Fibroblast of peridontal ligament (primary cell): ENCODE measurements around the gene SLC23A3.

ENCODE experiments used
- DNase-seq: peaks from one replicate; pipeline ENCODE4 v3.0.0-alpha.2; 2010; ENCODE audit errors: extremely low read depth

The SLC23A3 gene

DNA sequence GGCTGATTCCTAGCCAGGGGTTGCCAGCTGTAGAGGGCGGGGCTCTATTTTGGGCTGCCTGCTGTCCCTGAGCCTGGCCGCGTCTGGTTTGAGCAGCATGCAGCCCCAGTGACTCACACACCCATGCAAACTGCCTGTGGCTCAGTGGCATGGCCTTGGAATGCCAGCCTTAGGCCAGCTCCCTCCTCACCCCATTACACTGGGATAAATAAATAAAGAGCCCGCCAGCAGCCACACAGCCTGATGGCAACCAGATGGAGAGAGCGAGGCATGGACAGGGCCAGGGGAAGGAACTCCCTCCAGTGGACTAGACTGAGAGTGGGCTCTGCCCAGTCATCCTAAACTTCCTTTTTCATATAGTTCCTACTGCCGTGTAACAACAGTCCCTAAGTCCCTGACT, 27.5 kb downstream of the SLC23A3 start:
- peak; percentile 96 for DNase-seq

DNA sequence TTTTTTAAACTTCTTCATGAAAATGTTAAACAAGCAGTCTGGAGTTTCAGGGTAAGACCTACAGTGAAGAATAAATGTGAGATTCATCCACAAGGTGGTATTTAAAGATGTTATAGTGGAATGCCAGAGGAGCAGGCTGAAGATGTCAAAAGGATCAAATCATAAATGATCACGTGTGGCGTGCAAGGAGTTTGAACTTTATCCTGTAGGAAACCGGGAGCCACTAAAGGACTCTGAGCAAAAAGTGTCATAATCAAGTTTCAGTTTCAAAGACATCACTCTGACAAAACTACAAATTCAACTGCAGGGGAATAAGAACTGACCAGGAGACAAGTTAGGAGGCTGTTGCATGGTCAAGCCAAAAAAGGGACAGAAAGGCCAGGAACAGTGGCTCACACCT, 29.1 kb downstream of the SLC23A3 start:
- DNase-seq: no peak

DNA sequence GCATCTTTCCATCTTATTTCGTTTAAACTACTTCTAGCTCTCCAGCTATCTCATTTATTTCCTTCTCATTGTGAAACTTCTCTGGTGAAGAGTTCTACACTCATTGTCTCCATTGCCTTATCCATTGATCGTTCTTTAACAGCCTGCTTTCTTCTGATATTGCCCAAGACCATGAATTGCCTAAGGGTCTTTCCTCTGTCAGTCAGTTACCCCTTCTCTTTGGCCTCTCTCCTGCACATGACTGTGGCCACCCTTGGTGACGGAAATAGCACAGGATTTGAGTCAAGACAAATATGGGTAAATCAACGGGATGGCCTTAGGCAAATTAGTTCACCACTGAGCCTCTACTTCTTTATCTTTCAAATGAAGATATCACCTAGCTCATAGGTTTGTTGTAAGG, 35.9 kb downstream of the SLC23A3 start:
- DNase-seq: no peak

DNA sequence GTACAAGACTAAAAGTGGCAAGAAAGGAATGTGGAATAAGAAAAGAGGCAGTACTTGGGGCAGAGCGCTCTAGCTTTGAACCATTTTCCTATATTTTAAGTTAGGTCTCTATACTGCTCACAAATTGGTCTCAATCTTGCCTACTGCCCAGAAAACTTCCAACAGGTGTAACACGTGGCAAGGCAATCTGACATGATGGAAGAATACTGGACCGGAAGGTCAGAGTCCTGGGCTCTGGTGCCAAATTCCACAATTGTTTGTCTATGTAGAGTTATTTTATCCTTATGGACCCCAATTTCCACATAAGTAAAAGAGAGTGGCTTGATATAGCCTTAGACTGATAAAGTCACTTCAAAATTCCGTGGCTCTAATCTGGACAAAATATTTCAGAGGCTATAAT, 38.1 kb downstream of the SLC23A3 start:
- no peak for DNase-seq

DNA sequence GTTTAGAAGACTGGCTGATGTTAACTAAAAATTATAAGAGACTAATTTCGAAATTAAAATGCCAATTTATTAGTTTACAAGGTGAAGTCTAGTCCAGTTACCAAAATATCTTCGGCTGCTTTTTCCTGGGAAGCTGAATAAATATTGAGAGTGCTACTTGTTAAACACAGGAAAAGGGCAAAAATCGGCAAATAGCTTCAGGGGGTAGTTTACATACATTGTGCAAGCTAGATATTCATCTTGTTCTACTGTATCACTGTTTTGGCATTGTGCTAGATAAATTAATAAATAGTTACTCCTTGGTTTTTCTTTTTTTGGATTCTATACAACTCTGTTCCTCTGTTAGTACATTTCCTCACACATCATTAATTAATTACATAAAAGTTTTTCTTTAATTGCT, 38.5 kb downstream of the SLC23A3 start:
- no peak for DNase-seq

DNA sequence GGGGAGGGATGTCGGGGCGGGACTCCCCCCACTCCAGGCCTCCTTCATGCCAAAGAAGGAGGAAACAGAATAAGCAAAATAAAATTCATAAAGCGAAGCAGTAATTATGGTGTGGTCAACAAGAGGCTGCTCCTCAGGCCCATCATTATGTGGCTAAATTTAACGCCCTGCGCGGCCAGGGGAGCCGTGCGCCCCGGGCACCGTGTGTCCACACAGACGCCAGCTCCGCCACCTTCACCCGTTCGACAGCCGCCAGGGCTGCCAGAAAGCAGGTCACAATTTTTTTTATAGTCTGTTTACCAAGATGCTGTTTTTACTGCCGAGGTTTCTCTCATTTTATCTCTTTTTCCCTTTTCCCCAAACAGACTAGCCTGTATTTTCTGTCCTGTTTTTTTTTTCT, 40.2 kb downstream of the SLC23A3 start:
- no peak for DNase-seq

DNA sequence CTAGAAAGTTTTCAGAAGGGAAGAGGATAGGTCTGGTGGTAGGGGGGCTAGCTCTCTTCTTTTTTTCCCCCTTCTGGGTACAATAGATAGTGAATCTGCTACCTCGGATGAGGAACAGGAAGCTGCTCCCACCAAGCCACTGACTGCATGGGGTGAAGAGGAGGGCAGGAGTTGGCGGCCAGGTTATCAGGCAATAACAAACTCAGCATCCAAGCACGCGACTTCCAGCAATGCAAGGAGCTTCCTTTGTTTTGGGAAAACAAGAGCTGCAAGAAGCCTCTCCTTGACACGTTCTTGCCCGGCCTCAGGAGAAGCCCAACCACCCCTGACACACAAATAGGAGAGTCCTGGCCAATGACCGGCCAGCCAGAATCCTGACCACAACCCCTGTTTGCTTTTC, 41.4 kb downstream of the SLC23A3 start:
- no peak for DNase-seq

DNA sequence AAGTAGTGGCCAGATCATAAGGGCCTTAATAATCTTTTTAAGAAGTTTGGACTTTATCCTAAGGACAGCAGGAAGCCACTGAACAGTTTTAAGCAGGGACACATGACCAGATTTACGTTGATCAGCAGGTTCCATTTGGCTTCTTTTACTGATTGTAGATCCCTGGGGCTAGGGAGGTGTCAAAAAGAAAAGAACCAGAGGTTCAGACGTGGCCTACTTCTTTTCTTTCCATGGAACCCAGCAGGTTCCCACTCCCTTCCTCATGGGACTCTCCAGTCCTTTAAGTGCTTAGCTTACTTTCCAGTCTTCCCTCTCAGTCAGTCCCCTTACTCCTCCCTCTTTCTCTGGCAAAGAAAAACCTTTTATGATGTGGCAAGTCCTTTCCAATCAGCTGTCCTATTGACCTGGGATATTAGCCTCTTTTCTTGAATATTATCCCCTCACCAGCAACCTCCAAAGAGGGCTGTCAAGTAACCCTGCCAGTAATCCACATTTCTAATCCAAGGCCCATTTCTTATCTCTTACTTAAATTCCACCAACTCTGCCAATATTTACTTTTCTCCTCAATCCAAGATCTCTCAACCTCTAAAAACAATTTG, 42.7 kb downstream of the SLC23A3 start:
- DNase-seq: no peak

DNA sequence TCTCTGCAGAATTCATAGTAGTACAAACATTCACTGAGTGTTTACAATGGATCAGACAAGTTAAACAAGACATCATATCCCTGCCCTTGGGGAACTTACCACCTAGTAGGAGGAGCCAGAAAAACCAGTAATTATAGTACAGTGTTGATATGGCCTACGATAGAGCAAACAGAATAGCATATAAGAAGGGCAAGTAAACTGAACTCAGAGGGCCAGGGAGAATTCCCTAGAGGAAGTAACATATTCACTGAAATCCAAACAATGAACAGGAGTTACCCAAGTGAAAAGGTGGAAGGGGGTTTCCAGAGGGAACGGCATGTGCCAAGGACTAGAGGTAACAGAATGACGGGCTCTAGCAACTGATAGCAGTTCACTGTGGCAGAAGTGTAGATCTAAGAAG, 43.3 kb downstream of the SLC23A3 start:
- DNase-seq: peak; percentile 4

DNA sequence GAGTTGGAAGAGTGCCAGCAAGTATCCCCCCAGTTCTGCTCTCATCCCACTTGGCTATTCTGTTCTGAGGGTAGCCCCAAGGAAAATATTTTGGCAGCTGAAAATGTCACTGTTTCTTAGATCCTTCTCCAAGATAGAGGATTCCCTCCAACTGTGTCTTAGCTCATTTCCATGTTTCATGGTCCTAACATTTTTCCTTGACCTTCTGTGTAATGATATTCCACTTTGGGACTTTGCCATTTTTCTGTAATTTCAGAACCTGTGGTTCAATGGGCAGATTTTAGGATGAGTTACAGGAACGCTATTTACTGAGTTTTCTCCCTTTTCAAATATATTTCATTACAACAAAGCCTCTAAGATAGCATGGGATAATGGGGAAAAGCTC, 44.0 kb downstream of the SLC23A3 start:
- peak; percentile 69 for DNase-seq

DNA sequence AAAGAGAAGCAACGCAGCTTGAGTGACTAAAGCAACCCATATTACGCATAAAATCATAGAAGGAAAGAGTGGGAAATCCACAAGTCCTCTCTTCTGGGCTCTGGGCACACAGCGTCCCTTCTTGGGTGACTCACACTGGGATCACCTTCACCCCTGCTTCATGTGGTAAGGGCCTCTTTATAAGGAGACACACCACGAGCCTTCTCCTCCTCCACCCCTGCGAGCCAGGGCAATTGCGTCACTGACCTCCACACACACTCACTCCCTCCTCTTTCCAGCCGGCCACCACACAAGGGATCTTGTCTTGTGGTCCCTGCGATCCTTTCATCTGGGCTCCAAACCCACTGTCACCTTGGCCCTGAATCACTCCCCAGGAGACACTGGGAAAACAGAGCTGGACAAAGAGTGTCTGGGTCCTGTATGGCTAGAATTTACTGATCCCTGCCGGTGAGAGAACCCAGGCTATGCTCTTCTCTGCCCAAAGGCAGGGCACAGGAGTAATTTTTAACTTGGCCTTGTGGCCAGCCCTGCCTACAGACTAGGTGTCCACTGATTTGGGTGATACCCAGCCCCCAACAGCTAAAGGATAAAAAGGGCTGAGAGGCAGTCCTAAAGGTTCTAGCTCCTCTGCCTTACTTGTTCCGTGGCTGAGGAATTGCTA, 44.5 kb downstream of the SLC23A3 start:
- peak; percentile 73 for DNase-seq

DNA sequence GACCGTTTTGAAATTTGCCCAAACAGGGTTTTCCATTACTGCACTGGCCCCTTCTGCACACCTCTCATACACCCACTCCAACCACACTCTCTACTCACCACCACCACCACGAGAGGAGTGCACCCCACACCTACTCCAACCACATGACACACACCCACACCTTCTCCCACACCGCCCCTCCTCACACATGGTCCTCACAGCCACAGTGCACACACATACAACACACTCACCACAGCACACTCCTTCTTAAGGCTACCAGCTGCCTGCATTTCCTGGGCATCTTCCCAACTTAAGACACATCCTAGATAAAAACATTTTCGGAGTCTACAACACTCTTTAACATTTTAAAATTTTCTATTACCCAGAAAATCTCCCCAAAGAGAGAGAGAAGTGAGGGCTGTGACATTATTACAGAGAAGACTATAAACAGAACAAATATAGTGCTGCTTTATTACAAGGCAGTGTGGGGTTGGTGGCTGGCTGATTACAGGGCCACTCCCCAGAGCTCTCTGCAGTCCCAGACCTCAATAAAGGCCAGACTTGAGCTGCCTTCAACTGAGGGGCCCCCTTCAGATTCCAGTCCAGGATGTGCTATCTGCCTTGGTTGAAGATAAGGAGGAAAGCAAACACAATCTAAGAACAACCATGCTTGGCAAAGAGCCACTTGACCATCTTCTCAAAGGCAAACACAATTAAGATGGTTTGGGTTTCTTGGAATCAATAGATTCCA, 45.3 kb downstream of the SLC23A3 start:
- DNase-seq: peak; percentile 48

DNA sequence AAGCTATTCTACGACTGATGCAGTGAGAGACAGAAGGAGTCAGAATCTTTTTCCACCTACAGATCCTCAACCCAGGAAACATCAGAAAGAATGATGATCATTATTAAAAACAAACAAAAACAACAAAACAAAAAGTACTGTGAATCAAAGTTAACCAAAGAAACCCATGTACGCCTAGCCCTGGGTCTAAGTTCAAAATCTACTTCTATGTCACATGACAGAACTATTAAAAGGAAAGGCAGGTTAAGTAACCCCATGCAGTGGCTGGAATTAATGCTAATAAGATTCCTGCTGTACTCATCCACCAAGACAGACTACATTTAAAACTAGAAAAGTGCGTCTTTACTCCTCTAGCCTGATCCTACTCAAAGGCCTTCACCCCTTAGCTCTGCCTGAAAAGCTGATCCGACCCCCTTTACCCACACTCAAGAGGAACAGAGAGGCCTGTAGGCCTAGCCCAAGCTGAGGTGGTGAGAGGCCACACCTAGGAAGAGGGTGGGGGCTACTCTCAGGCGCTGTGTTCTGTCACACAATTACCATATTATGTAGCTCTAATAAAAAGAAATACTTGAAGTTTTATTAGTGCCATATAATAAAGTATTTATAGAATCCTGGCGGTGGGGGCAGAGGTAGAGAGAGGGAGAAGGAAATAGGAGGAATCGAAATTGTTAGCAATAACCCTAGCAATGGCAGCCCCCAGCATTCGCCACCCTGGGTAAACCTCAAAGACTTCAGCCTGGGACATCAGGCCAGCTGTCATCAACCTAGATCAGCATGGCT, 46.3 kb downstream of the SLC23A3 start:
- DNase-seq: no peak

DNA sequence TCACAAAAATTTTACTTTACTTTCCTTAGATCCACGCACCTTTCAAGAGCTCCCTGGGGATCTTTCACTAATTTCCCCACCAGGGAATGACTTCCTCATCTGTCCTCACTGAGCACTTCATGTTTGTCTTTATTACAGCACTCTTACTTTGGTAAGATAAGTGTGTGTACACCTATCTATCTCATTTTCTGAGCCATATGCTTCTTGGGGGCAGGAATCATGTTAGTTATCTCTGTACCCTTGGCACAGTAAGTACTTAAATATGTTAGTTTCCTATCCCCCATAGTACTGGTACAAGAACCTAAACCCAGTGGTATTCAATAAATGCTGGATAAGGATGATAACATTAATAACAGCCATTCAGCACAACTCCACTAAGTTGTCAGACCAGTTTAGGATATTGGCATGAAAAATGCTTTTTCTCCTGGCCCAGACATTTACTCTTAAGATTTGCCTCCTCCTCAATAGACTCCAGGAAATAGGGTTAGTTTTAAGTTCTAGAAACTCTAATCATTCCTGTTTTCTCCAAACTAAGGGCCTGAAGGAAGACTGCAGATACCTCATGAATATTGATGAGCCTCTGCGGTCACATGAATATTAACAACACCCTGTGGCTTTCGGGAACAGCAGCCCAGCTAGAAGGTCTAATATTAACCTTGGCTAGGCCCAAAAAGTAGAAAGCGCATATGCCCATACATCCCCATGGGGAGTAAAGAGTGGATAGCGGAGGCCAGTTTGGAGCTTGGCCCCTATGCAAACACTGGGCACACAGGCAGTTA, 47.4 kb downstream of the SLC23A3 start:
- DNase-seq: no peak

DNA sequence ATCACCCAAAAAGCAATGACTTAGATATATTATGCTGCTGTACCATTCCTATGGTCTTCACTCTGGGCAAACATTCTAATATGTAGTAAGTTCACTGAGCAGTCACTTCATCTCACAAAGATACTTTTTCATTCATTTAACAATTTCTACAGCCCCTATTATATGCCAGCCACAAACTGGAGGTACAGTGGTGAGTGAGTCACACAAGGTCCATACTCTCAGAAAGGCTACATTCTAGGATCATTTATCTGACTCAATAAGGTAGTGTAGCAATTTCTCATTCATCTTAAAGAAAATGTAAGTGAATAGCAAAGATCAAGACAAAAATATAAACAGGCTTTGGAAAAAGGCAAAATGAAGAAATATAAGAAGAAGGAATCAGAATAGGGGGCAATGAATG, 49.7 kb downstream of the SLC23A3 start:
- no peak for DNase-seq

DNA sequence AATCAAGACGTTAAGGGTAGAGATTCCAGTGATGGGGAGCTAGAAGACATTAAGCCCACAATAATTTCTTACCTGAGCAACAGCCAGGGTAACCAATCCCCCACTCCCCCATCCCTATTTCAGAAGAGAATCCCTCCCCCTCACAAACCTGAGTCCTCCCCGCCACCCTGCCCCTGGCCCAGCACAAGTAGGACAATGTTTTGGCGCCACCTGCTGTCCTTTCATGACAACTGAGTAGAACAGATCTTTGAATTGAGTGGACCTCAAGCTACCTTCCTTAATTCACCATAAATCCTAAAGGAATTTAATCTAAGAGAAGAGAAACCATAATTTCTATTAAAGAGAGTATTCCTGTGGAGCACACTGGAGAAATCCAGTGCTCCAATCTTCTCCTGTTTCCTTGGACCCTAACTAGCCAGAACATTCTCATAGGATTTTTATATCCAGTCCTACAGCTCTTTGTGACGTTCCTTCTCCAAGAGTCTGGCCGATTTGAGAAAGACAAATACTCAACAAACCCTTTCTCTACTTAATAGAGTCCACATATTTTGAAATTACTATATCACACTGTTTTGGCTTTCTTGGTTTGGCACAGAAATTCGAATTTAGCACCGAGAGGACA, 50.3 kb downstream of the SLC23A3 start:
- peak; percentile 60 for DNase-seq

DNA sequence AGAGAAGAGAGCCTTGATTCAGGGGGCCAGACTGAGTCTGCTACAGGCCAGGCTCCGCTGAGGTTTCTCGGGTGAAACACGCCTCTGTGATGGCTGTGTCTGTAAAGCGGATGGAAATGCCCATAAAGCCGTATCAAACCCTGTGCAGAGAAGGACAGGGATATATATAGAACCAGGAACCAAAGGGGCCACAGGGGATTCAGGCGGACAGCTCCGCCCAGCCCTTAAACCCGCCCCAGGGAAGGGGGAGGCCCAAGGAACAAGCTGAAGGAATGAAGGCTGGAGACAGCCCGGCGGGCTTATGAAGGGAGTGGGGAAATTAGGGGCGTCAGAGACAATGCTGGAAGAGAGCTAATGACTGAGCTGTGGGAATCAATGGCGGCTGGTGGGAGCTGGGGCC, 51.3 kb downstream of the SLC23A3 start:
- no peak for DNase-seq

DNA sequence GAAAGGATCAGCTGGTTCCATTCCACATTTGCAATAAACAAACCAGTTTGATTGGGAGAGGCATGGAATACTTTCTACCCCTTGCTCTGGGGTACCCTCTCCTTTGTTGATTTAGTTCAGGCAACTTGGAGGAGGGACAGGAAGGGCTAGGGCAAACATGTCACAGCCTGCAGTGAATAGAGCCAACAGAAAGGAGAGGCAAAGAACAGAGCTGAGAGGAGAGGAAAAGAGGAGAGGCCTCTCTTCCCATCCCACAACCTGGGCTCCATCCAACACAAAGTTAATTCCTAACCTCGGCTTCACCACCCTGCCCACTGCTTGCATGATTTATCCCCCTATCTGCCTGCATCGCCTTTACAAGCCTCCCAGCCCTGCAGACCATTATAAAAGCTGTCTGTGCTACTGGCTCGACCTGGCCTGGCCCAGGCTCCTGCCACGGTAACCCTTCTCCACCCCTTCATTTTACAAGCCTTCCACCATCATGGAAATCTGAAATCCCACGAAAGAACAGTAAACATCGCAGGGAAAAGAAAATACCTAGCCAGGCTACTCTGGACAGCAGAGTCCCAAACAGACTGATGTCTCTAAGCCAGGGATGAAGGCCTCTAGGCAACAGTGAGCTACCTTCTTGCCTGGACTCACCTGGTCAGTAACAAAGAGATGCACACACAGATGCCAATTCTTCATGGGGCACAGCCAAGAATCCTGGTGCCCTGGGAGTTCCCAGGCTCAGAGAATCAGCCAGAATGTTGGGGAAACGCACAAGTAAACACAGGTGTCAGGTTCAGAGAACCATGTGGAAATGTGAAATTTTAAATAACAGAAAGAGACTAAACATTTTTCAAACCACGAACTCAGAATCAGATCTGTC, 52.8 kb downstream of the SLC23A3 start:
- no peak for DNase-seq

DNA sequence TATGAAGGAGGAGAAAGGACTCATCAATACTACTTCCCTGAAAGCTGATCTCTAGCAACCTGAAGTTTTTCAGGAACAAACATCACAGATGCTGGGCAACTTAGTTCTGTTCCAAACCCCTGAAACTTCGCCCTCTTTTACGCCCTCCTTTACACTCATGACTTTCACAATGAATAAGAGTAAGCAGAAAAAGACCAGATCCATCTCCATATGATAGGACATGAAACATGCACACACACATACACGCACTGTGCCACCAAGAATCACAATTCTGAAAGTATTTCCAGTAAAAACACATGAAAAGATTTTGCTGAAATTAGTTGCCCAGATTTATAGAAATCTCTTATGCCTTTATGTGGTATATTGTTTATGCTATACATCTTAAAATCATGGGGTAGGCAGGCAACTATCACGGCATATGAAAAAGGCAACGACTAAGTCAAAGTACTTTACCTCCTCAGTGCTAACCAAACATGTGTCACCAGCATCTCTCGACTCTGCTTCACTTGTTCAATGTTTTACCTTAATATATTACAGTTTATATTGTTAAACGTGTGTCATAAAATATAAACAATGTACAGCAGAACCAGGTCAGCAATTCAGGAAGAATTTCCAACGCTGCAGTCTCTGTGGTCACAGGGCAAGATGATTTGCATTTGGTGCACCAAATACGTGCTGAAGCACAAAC, 57.0 kb downstream of the SLC23A3 start:
- no peak for DNase-seq

DNA sequence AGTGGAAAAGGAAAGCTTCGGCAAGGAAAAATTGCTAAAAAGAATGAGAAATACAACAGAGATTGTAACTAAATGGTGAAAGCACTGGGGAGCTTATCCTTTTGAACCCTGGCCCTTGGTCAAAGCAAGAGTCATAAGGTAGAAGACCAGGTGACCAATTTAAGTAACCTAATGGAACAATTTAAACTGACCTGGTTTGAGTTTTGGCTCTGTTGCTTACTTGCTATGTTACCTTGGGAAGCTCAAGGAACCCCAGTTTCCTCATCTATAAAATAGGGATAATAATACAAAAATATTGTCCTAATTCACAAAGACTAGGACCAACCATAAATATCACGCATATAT, 57.8 kb downstream of the SLC23A3 start:
- no peak for DNase-seq
